ENCODE results near the gene IFT20.

- TF ChIP-seq ZNF529 (tag by site-specific recombination; IDR thresholded peaks at IDR 0.05; ENCODE audit: insufficient replicate concordance) (no peak), CTCF (tag by site-specific recombination; IDR thresholded peaks at IDR 0.05) (no peak)
These were observed 44.6 kb downstream of the IFT20 start for GRCh38 chr17:28290703-28291102.

Measured in HEK293 (cell line).